ENCODE results near the gene SPAG16.
"Not testable (repeated sequence)": the region's sequence is repeated elsewhere in the genome, so short reads cannot be mapped to it uniquely, and the experiment has no call there.

Gene SPAG16

GRCh38 chr2:213847316-213847715 lies 563.1 kb downstream of the SPAG16 start:
- no peak for FAIRE-seq

DNA sequence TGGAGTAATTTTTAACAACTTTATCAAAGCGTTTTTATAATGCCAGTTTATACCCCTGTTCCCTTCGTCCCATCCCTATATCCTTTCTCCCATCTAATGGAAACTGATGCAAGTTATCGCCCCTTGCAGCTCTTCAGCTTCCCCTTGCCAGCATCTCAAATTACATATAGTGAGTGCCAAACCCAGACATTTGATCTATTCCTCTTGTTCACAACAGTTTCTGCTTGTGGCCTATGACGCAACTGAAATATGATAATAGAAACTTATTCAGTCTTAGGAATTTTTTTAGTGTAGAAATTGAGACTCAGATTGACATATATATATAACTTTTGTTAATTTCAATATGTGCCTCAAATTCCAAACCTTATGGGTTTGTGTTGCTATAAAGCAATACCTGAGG lies 564.4 kb downstream of the SPAG16 start:
- FAIRE-seq = no peak

- FAIRE-seq = no peak
Observed at GRCh38 chr2:213861638-213862037, 577.4 kb downstream of the SPAG16 start.

DNA sequence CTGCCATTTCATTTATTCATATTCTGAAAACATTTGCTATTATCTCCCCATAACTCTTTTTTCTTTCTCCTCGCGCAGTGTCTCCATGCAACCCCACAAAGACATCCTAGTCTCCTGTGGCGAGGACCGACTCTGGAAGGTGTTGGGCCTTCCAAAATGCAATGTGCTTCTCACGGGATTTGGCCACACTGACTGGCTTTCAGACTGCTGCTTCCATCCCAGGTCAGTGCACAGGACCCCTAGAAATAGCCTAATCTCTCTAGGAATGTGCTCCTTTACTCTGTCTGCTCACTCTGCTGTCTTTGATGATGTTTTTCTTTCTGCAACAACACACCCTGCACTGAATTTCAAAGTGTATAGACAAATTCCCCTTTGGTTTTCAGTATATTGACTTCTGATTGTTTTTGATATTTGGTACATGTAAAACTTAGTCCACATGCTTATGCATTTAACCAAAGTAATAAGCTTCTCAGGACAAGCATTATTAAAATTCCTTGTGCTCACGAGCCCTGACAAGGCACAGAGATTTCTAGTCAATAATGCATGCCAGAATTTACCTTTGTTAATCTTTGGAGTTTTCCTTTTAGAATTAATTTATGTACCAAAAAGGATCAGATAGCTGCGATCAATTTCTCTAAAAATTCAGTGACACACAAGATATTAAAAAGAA lies 578.3 kb downstream of the SPAG16 start:
- no peak for FAIRE-seq

- FAIRE-seq = no peak
Observed at GRCh38 chr2:213863541-213863940, 579.3 kb downstream of the SPAG16 start.

DNA sequence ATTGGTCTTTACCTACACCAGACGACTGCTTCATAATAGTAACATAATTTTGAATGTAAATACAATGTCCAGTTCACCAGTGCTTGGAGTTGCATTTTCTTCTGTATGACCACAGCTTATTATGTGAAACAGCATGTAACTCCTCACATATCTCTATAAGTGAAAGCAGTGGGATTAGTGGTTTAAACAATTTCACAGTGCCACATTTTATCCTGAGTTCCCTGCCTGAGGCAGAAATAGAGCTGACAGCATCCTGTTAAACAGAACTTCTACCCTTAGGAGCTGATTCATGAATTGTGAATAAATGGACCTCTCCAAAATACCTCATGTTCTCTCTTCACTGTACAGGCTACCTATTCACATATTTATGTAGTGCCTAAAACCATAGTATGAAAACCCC lies 584.3 kb downstream of the SPAG16 start:
- no peak for FAIRE-seq

DNA sequence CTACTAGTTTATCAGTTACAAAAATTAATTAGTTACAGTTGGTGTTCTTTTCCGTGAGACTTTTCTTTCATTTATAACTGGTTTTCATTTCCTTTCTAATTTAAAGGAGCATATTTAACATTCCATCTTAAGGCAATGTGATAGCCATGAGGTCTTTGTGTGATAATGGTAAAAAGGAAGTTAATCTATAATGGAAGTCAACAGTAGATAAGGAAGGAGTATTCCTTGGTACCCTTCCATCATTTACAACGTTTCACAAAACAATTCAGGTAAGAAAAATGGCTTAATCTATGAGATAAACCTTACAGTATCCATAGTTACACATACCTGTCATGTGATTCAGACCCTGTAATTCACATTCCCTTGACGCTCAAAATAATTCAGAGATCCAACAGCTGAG lies 601.2 kb downstream of the SPAG16 start:
- FAIRE-seq = no peak

- no peak for FAIRE-seq
Observed at GRCh38 chr2:213914510-213914909, 630.2 kb downstream of the SPAG16 start.

DNA sequence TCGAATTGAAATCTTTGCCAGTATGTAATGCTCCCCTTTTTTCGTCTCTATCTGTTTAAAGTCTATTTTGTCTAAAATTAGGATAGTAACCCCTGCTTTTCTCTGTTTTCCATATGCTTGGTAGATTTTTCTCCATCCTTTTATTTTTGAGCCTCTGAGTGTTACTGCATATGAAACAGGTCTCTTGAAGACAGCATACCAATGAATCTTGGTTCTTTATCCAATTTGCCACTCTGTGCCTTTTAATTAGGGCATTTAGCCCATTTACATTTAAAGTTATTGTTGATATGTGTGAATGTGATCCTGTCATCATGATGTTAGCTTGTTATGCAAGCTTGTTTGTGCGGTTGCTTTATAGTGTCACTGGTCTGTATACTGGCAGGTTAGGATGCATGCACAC lies 635.8 kb downstream of the SPAG16 start:
- FAIRE-seq = no peak

- no peak for FAIRE-seq
Observed at GRCh38 chr2:213923543-213923942, 639.3 kb downstream of the SPAG16 start.

DNA sequence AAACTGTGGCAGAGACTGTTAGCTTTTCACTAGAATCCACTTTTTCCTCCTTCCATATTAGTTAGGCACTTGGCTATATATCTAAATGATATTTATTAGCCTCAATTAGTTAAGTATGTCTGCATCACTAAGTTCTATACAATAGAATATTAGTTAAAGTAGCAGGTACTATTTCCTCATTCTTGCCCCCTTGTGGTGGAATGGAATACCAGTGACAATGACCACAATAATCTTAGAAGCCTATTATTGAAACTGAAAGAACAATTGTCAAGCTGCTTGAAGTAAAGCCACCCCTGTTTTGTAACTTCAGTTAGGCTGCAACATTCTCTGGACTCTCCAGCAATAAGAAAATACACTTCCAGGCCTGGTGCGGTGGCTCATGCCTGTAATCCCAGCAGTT lies 650.3 kb downstream of the SPAG16 start:
- no peak for FAIRE-seq

GRCh38 chr2:213958086-213958485 lies 673.8 kb downstream of the SPAG16 start:
- no peak for FAIRE-seq

GRCh38 chr2:213959589-213959988 lies 675.3 kb downstream of the SPAG16 start:
- FAIRE-seq = no peak

DNA sequence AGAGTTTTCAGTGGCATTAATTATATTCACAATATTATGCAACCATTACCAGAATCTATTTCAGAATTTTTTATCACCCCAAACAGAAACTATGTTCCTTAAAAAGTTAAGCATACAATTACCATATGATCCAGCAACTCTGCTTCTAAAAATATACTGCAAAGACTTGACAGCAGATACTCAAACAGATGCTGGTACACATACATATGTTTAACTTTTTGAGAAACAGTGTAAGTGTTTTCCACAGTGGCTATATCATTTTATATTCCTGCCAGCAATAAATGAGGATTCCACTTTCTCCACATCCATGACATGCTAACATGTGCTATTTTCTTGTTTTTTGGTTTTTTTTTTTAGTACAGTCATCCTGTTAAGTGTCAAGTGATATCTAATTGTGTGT lies 687.3 kb downstream of the SPAG16 start:
- FAIRE-seq = no peak

DNA sequence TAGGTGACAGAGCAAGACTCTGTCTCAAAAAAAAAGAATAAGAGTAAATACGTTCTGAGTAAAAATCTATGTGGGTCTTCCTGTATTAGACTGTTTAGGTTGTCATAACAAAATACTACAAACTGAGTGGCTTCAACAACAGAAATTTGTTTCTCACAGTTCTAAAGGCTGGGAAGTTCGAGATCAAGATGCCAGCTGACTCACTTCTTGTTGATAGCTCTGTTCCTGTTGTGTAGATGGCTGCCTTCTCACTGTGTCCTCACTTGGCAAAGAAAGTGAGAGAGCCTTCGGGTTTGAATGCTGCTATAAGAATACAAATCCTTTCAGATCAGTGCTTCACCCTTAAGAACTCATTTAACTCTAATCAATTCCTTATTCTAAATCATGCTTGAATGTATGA lies 696.6 kb downstream of the SPAG16 start:
- no peak for FAIRE-seq

DNA sequence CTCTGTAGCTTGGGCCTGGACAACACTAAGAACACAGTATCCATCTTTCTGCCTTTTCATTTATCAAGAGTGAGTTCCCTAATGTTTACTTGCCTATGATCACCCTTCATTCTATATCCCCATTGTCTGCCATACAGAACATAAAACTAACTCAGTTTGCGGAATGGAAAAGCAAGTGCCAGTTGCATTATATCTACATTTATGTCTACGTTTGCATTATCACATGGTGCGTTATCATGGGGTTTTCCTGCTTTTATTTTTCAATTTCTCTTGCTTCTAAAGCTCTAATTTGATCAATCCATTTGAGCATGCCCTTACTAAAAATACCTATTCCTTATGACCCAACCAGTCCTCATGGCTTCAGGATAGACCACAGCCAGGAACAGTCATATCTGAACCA lies 704.9 kb downstream of the SPAG16 start:
- FAIRE-seq = no peak

- FAIRE-seq = no peak
Observed at GRCh38 chr2:213991453-213992108, 707.3 kb downstream of the SPAG16 start.

GRCh38 chr2:213995400-213996105 lies 711.3 kb downstream of the SPAG16 start:
- no peak for FAIRE-seq

DNA sequence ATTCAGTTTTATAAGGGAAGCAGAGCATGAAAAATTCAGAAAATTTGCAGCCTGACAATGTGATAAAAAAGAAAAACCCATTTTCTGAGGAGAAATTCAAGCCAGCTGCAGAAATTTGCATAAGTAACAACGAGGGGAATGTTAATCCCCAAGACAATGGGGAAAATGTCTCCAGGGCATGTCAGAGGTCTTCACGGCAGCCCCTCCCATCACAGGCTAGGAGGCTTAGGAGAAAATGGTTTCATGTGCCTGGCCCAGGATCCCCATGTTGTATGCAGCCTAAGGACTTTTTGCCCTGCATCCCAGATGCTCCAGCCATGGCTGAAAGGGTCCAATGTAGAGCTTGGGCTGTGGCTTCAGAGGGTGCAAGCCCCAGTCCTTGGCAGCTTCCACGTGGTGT lies 714.7 kb downstream of the SPAG16 start:
- not testable (repeated sequence) for FAIRE-seq

GRCh38 chr2:214004463-214004862 lies 720.2 kb downstream of the SPAG16 start:
- no peak for FAIRE-seq

DNA sequence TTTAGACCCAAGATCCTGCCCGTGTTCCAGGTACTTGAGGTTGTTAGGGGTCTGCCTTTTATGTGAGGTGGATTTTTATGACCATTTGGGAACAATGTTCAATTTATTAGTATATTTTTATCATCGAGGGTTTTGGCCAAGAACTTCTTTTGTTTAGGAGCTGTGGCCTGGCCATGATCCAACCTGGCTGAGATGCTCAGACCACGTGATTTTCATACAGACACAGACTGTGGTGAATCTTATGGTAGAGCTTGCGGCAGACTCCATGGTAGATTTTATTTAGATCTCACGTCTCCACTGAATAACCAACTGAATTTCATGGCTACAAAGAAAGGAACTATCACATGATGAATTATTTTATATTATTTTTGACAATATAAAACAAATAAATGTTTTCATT lies 721.1 kb downstream of the SPAG16 start:
- no peak for FAIRE-seq

DNA sequence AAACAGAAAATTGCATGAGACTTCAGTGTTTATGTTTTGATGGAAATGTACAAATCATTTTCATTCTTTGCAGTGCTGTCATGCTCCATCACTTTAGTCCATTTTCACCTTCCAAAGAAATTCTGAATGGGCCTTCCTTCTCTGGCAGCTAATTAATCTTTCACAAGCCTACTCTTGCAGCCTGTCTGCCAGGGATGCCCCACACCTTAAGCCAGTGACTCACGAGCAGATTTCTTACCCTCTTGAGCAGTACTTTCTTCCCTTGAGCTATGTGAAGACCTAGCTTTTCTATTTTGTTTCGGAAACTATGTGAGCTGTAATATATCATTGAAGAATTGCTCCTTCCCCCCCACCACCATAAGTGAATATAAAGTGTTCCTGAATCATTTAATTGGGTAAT lies 722.3 kb downstream of the SPAG16 start:
- FAIRE-seq = no peak

DNA sequence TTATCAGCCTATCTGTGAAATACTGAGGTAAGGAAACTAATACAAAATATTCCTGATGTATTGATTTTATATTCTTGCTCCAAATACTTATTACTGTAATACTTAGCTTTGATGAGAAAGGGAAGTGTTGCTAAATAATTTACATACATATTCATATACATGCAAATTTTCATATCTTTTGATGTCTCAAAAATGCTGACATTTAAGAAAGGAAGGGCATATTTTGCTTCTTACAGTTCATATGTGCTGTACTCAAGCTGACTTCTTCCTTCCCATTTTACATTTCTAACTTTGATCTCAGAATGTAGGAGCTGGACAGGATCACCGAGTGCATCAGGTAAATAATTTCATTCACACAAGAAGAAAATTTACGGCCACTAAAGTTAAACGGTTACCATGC lies 727.4 kb downstream of the SPAG16 start:
- no peak for FAIRE-seq

DNA sequence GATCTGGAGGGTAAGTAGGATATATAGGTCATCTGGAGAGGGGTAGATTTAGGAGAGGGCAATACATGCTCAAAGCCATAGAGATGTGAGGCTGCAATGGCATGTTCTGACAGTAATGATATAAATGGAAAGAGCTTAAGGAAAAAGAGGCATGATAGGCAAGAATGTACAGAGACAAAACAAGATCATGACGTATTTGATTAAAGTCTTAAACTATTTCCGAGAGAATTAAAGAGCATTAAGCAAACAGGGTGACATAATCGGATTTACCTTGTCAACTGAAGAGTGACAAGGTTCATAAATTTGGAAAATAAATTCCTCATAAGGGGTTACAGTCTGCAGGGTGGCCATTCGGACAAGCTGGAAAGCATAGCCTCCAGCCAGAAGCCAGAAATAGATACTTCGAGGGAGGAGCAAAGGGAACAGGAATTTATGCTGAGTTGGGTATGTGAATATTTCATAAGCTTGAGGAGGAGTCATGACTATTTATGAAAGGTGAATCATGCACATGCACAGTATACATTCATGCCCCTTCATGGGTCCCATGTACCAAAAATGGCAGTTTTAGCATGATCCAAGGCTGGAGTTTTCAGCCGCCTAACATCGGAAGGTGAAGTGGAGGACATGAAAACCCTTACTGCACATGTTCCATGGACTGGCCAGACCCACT lies 730.4 kb downstream of the SPAG16 start:
- no peak for FAIRE-seq

Data from endometrium (tissue), 2 donors.